Upper lobe of left lung (tissue), 6 donors: Measurements from ENCODE around the gene PGM2L1. TPM values are rescaled to one million over a fixed set of nuclear protein-coding genes. Genes with fewer than 3 reads are reported as not detected.

ENCODE experiments used
- ATAC-seq, 2 donors: fragments of 200-7000 bp; cut with Tn5 transposase; one replicate each; pipeline ENCODE4 v1.9.1; 2022; ENCODE audit warnings: mild to moderate bottlenecking in 2 of 2, moderate library complexity in 2 of 2; ENCODE audit not compliant: low FRiP score in 2 of 2
- DNase-seq, 2 donors: peaks; one replicate each; pipeline ENCODE4 v3.0.0-alpha.2; 2019 to 2020
- H3K27ac ChIP-seq, 4 donors: fragments of 200-600 bp; sonication (generic); one replicate each; pipeline ENCODE4 v1.5.1; 2016 to 2019
- H3K27me3 ChIP-seq, 4 donors: fragments of 200-600 bp; sonication (generic); one replicate each; pipeline ENCODE4 v1.5.1; 2017 to 2019
- H3K36me3 ChIP-seq, 4 donors: fragments of 200-600 bp; sonication (generic); one replicate each; pipeline ENCODE4 v1.5.1; 2016 to 2019
- H3K4me1 ChIP-seq, 4 donors: fragments of 200-600 bp; sonication (generic); one replicate each; pipeline ENCODE4 v1.5.1; 2018 to 2019
- H3K4me3 ChIP-seq, 4 donors: fragments of 200-600 bp; sonication (generic); one replicate each; pipeline ENCODE4 v1.5.1; 2017 to 2019; ENCODE audit warnings: mild to moderate bottlenecking in 2 of 4, moderate library complexity in 1 of 4
- H3K9me3 ChIP-seq, 4 donors: fragments of 200-600 bp; sonication (generic); one replicate each; pipeline ENCODE4 v1.5.1; 2018 to 2019
- EP300 ChIP-seq, 4 donors: sonication (generic); formaldehyde crosslinking; IDR thresholded peaks; one replicate each; pipeline ENCODE4 v1.5.1; 2017; ENCODE audit warnings: antibody characterized with exemption in 4 of 4, control low read depth in 2 of 4
- POLR2A ChIP-seq, 4 donors: fragments of 450-650 bp; IDR thresholded peaks; one replicate each; pipeline ENCODE4 v1.5.1; 2016 to 2017; ENCODE audit warnings: antibody characterized with exemption in 4 of 4, mild to moderate bottlenecking in 2 of 4
- POLR2AphosphoS5 ChIP-seq, 2 donors: sonication (generic); formaldehyde crosslinking; IDR thresholded peaks; one replicate each; pipeline ENCODE4 v1.5.1; 2017; ENCODE audit warnings: antibody characterized with exemption in 2 of 2
- WGBS, 2 donors: methylation state at CpG; one replicate each; pipeline ENCODE4 v1.1.5; 2017 to 2018; 5-methylcytosine and 5-hydroxymethylcytosine counted together
- total RNA-seq, 6 donors: library from RNA; depleted of rRNA in 4 of 6; stranded (reverse); fragments of >200 nt in 4 of 6; gene quantifications; one replicate each; pipeline versions ENCODE4 v1.1.0 to v1.2.1, GENCODE V29; 2016 to 2021
- TF ChIP-seq, protein P1 (sequence below), 6 experiments: fragments of 450-650 bp in 4 of 6; fragments of 200-600 bp in 2 of 6; sonication (generic) in 2 of 6; IDR thresholded peaks; one replicate each; pipeline ENCODE4 v1.5.1; 2016 to 2019; ENCODE audit warnings: antibody characterized with exemption in 6 of 6
- donor health status: DM: no; HTN: no; CAD: no; lungs with moderate emphysema.
- donor health status: DM: no; HTN: yes; CAD: no; lungs with severe emphysema.

Gene PGM2L1
- total RNA-seq, 6 donors from 2014 or later, result 1.0 to 8.8 (median 5.8) TPM

DNA sequence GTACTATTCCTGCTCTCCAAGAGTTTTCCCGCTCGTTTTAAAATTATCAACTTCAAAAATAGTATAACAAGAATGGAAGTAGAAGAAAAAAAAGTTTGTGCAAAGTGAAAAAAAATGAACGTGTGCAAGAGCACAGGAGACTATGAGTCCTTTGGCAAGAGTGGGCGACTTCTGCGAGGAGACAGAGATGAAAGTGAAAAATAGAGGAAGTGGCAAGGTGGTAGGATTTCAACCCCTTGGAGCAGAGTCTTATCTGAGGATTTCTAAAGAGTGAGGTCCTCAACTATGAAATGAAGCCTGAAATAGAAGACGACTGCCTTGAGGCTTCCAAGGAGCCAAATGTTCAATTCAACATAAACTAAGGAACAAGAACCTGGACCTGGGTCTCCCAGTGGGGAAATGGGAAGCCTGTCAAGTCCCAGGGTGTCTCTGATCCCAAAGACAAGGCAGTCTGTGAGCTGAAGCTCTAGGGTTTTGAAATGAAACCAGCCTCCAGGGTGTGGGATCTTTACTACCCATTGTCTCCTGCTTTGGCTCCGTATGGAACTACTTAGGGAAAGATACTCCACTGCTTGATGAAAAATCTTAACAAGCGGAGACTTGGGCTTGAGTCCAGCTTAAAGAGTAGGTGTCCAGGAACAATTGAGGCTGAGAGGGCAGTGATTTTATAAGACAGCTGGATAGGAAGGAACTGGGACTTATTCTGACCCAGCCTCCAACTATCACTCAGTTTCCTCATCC is 91.6 kb downstream of the PGM2L1 start:
- Histone ChIP-seq H3K27ac (no peak overlapping the region), H3K4me1 (peaks cover 8 to 10% (median 8%) of the 10 kb centered on the region in 4 donors), H3K36me3 (no peaks in the 10 kb centered on the region), H3K27me3 (peaks cover 0 to 10% (median 0%) of the 10 kb centered on the region in 4 donors), H3K4me3 (no peak overlapping the region), H3K9me3 (no peaks in the 10 kb centered on the region)
- no peak for DNase-seq
- no peak for ATAC-seq
- 61 to 66% methylated on average over 8 of the region's 8 CpGs for WGBS, 2 donors
- TF ChIP-seq EP300 (IDR thresholded peaks at IDR 0.05), result no peak
- no peak for TF ChIP-seq POLR2AphosphoS5 (IDR thresholded peaks at IDR 0.05)
- no peak for TF ChIP-seq POLR2A (IDR thresholded peaks at IDR 0.05)
- TF ChIP-seq, protein P1, sequence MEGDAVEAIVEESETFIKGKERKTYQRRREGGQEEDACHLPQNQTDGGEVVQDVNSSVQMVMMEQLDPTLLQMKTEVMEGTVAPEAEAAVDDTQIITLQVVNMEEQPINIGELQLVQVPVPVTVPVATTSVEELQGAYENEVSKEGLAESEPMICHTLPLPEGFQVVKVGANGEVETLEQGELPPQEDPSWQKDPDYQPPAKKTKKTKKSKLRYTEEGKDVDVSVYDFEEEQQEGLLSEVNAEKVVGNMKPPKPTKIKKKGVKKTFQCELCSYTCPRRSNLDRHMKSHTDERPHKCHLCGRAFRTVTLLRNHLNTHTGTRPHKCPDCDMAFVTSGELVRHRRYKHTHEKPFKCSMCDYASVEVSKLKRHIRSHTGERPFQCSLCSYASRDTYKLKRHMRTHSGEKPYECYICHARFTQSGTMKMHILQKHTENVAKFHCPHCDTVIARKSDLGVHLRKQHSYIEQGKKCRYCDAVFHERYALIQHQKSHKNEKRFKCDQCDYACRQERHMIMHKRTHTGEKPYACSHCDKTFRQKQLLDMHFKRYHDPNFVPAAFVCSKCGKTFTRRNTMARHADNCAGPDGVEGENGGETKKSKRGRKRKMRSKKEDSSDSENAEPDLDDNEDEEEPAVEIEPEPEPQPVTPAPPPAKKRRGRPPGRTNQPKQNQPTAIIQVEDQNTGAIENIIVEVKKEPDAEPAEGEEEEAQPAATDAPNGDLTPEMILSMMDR (IDR thresholded peaks at IDR 0.05), result no peak

DNA sequence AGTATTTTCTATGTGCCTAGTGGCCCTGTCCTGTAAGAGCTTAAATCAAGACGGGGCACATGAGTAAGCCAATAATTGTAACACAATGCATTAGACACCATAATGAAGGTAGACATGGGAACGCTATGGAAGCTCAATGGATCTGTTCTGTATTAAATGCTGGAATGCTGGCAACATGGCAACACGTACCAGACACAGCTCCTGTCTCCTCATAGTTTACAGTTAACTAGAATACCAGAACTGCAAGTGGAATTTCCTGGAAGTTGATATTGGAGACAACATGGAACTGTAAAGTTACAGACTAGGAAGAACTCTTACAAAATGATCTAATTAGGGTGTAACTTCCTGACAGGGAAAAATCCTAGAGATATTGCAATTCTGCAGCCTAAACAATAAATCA is 99.2 kb downstream of the PGM2L1 start:
- Histone ChIP-seq H3K27me3 (no peaks in the 10 kb centered on the region), H3K4me3 (no peak overlapping the region), H3K9me3 (no peaks in the 10 kb centered on the region), H3K4me1 (no peaks in the 10 kb centered on the region), H3K27ac (no peak overlapping the region), H3K36me3 (no peaks in the 10 kb centered on the region)
- WGBS, 2 donors, result 74 to 85% methylated on average over 3 of the region's 3 CpGs
- TF ChIP-seq POLR2AphosphoS5 (IDR thresholded peaks at IDR 0.05), result no peak
- ATAC-seq (no peak), DNase-seq (no peak)

DNA sequence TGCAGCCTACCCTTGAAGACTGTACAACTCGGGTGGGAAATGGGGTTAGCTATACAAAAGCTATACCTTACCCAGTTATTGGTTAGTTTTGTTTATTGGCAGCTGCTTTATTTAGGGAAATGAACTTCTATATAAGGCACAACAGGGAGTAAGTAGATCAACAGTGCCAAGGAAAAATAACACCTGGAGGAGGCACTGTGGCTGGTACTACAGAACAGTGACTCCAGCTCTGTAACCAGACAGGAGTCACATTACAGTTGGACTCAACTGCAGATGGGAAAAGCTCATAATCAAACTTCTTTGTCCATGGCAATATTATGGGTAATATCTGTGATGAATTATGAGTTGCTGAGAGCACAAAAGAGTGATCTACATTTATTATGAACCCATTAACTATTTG is 100.7 kb downstream of the PGM2L1 start:
- no peak overlapping the region for H3K4me3 ChIP-seq
- 85% methylated on average over 1 of the region's 1 CpG for WGBS, 2 donors
- H3K9me3 ChIP-seq, result no peaks in the 10 kb centered on the region
- H3K36me3 ChIP-seq, result no peaks in the 10 kb centered on the region
- no peaks in the 10 kb centered on the region for H3K4me1 ChIP-seq
- H3K27ac ChIP-seq, result no peak overlapping the region
- ATAC-seq (no peak), DNase-seq (no peak)
- no peak for TF ChIP-seq POLR2AphosphoS5 (IDR thresholded peaks at IDR 0.05)
- TF ChIP-seq POLR2A (IDR thresholded peaks at IDR 0.05), result no peak
- TF ChIP-seq EP300 (IDR thresholded peaks at IDR 0.05), result no peak
- TF ChIP-seq, protein P1 (IDR thresholded peaks at IDR 0.05), result no peak
- H3K27me3 ChIP-seq, result no peaks in the 10 kb centered on the region

DNA sequence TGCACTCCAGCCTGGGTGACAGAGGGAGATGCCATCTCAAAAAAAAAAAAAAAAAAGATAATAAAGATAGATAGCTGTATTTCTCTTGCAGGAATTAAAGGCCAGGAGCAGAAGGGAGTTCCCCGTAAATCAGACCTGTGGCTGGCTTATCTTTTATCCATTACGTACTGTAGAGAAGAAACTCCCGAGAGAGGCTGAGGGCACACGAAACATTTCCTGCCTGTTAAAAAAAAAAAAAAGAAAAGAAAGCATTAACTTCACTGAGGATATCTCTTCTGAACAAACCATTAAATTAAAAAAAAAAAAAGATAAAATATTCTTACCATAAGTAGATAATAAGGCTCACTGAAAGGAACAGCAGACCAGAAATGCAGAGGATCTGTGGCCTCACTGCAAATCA is 109.3 kb downstream of the PGM2L1 start:
- Histone ChIP-seq H3K36me3 (no peaks in the 10 kb centered on the region), H3K9me3 (no peaks in the 10 kb centered on the region), H3K4me1 (peaks cover 0 to 3% (median 1%) of the 10 kb centered on the region in 4 donors), H3K4me3 (no peak overlapping the region), H3K27me3 (no peaks in the 10 kb centered on the region), H3K27ac (no peak overlapping the region)
- DNase-seq (no peak), ATAC-seq (peak in 1 of 2 donors; percentile 77)
- TF ChIP-seq POLR2A (IDR thresholded peaks at IDR 0.05) (no peak), POLR2AphosphoS5 (IDR thresholded peaks at IDR 0.05) (no peak), EP300 (IDR thresholded peaks at IDR 0.05) (no peak)
- TF ChIP-seq, protein P1 (IDR thresholded peaks at IDR 0.05), result no peak
- WGBS, 2 donors, result 60 to 62% methylated on average over 4 of the region's 4 CpGs

DNA sequence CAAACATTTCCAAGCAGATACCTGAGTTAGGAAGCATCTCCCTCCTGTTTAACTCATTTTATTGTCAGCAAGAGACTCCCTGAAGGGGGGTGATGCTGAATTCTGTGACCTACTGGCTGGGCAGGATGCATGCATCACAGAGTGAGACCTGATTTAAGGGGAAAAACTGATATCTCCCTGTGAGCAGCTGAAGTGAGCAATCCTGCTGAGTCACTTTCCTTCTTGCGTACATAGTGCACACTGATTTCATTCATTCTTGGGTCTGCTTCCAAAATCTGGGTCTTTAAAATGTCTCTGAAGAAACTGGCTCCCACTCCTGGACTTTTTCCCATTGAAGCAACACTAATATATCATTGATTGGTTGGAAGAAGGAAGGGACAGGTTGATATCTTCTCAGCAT is 110.1 kb downstream of the PGM2L1 start:
- peak; percentile 46 to 96 for ATAC-seq
- Histone ChIP-seq H3K27ac (no peak overlapping the region), H3K36me3 (no peaks in the 10 kb centered on the region), H3K9me3 (no peaks in the 10 kb centered on the region), H3K4me1 (peaks cover 0 to 10% (median 2%) of the 10 kb centered on the region in 4 donors), H3K4me3 (no peak overlapping the region), H3K27me3 (no peaks in the 10 kb centered on the region)
- TF ChIP-seq EP300 (IDR thresholded peaks at IDR 0.05), result no peak
- no peak for DNase-seq
- WGBS, 2 donors, result 36 to 40% methylated on average over 1 of the region's 1 CpG

DNA sequence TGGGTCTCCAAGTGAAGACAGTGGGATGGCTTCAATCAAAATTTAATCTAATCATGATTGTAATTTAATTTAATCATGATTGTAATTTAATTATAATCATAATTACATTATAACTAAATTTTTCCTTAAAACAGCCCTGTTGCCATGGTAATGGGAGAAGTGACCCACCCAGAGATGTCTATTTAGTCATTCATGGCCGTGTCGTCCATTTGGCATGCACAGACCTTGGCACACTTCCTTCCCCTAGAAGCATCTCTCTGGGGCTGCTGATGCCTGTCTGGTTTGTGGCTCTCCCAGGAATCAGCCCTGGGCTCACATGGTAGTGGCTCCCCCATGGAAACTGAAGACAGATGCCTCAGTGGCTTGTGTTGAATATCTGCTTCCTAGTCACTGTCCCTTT is 113.8 kb downstream of the PGM2L1 start:
- H3K4me3 ChIP-seq, result no peak overlapping the region
- TF ChIP-seq POLR2A (IDR thresholded peaks at IDR 0.05) (no peak), EP300 (IDR thresholded peaks at IDR 0.05) (no peak), POLR2AphosphoS5 (IDR thresholded peaks at IDR 0.05) (no peak)
- TF ChIP-seq, protein P1 (IDR thresholded peaks at IDR 0.05), result no peak
- no peaks in the 10 kb centered on the region for H3K27me3 ChIP-seq
- peak in 1 of 2 donors; percentile 33 for ATAC-seq
- peaks cover 0 to 18% (median 6%) of the 10 kb centered on the region in 4 donors for H3K4me1 ChIP-seq
- H3K27ac ChIP-seq, result no peak overlapping the region
- H3K9me3 ChIP-seq, result no peaks in the 10 kb centered on the region
- DNase-seq, result no peak
- 79 to 93% methylated on average over 2 of the region's 2 CpGs for WGBS, 2 donors
- no peaks in the 10 kb centered on the region for H3K36me3 ChIP-seq
